SK-N-SH (cell line): Measurements from ENCODE around the gene SOX13. TPM values are rescaled to one million over a fixed set of nuclear protein-coding genes. Genes with fewer than 3 reads are reported as not detected.
"Not testable (repeated sequence)": the region's sequence is repeated elsewhere in the genome, so short reads cannot be mapped to it uniquely, and the experiment has no call there.

Source experiments
- CTCF ChIA-PET: fragments of 300-600, 350-600 bp; formaldehyde crosslinking; extraction: SDS; loops from one replicate; lab custom pipeline; 2021; lab: Yijun Ruan, JAX
- POLR2A ChIA-PET: fragments of 350-600 bp; sonication (Branson Sonifier 250); formaldehyde crosslinking; extraction: SDS; loops from one replicate; lab custom pipeline; 2020; ENCODE audit warnings: antibody characterized with exemption, inconsistent platforms; lab: Yijun Ruan, JAX
- DNase-seq: peaks from one replicate; pipeline ENCODE4 v3.0.0; 2012
- H2AFZ ChIP-seq: fragments of 200-600 bp; sonication (generic); 2 replicates; pipeline ENCODE4 v1.8.1; 2016; ENCODE audit warnings: antibody characterized with exemption, mild to moderate bottlenecking, low read depth
- H3F3A ChIP-seq: fragments of 200-600 bp; sonication (generic); replicated peaks from 2 replicates; pipeline ENCODE3; 2016; ENCODE audit warnings: antibody characterized with exemption, mild to moderate bottlenecking; ENCODE audit not compliant: insufficient read depth
- H3K27ac ChIP-seq, 2 experiments: fragments of 200-500 bp in 1 of 2; fragments of 200-600 bp in 1 of 2; sonication (Bioruptor generic) in 1 of 2; sonication (generic), shearing (Covaris generic) in 1 of 2; 2 replicates each; pipeline versions ENCODE4 v1.5.1 to v1.6.1; 2014 to 2016; ENCODE audit warnings: low read depth in 2 of 2, inconsistent platforms in 1 of 2, low read length in 1 of 2, mild to moderate bottlenecking in 1 of 2, mixed read lengths in 1 of 2
- H3K27me3 ChIP-seq: fragments of 200-600 bp; sonication (generic), shearing (Covaris generic); 2 replicates; pipeline ENCODE4 v1.6.1; 2016; ENCODE audit warnings: mixed run types; ENCODE audit not compliant: insufficient read depth
- H3K36me3 ChIP-seq, 2 experiments: fragments of 200-500 bp in 1 of 2; fragments of 200-600 bp in 1 of 2; sonication (Bioruptor generic) in 1 of 2; sonication (generic) in 1 of 2; replicated peaks in 1 of 2; 2 replicates each; pipeline versions ENCODE3 to v1.5.1; 2014 to 2016; ENCODE audit warnings: low read length in 1 of 2, mild to moderate bottlenecking in 1 of 2; ENCODE audit not compliant: insufficient read depth in 2 of 2, control insufficient read depth in 1 of 2
- H3K4me1 ChIP-seq, 2 experiments: fragments of 200-500 bp in 1 of 2; fragments of 200-600 bp in 1 of 2; sonication (Bioruptor generic) in 1 of 2; sonication (generic), shearing (Covaris generic) in 1 of 2; 2 replicates each; pipeline versions ENCODE4 v1.5.1 to v1.6.1; 2014 to 2016; ENCODE audit warnings: low read depth in 1 of 2, low read length in 1 of 2, mixed run types in 1 of 2; ENCODE audit not compliant: insufficient read depth in 2 of 2, control insufficient read depth in 1 of 2
- H3K4me2 ChIP-seq: fragments of 200-600 bp; sonication (generic), shearing (Covaris generic); 2 replicates; pipeline ENCODE4 v1.6.1; 2017; ENCODE audit warnings: mixed run types
- H3K4me3 ChIP-seq, 2 experiments: fragments of 200-500 bp in 1 of 2; fragments of 200-600 bp in 1 of 2; sonication (Bioruptor generic) in 1 of 2; sonication (generic), shearing (Covaris generic) in 1 of 2; 2 replicates each; pipeline versions ENCODE4 v1.5.1 to v1.8.1; 2014 to 2016; ENCODE audit warnings: low read depth in 2 of 2, inconsistent platforms in 1 of 2, low read length in 1 of 2, mild to moderate bottlenecking in 1 of 2, mixed read lengths in 1 of 2, moderate library complexity in 1 of 2
- H3K79me2 ChIP-seq: fragments of 200-600 bp; sonication (generic); 2 replicates; pipeline ENCODE4 v1.8.1; 2017; ENCODE audit warnings: mild to moderate bottlenecking; ENCODE audit not compliant: insufficient read depth
- H3K9ac ChIP-seq: fragments of 200-600 bp; sonication (generic); 2 replicates; pipeline ENCODE4 v1.6.1; 2017; ENCODE audit warnings: mixed run types
- H3K9me2 ChIP-seq: fragments of 200-600 bp; sonication (generic); 2 replicates; pipeline ENCODE4 v1.6.1; 2017; ENCODE audit warnings: mixed run types
- H3K9me3 ChIP-seq: fragments of 200-600 bp; sonication (generic); 2 replicates; pipeline ENCODE4 v1.6.1; 2017; ENCODE audit warnings: mixed run types, mild to moderate bottlenecking, moderate library complexity
- H4K20me1 ChIP-seq: fragments of 200-600 bp; sonication (generic); 2 replicates; pipeline ENCODE4 v1.6.1; 2017; ENCODE audit warnings: mild to moderate bottlenecking, mixed run types; ENCODE audit not compliant: insufficient read depth
- EZH2phosphoT487 ChIP-seq: fragments of 200-600 bp; sonication (generic); IDR thresholded peaks from 2 replicates; pipeline ENCODE4 v1.6.1; 2017; ENCODE audit warnings: low read depth, mixed run types, mild to moderate bottlenecking, antibody characterized with exemption, moderate library complexity, borderline replicate concordance
- FOXJ3 ChIP-seq: sonication (generic); formaldehyde crosslinking; IDR thresholded peaks from 2 replicates; pipeline ENCODE4 v1.5.1; 2020; ENCODE audit warnings: mild to moderate bottlenecking, missing genetic modification reagents
- FOXM1 ChIP-seq: IDR thresholded peaks from 2 replicates; pipeline ENCODE4 v1.4.0; 2012; ENCODE audit warnings: low read depth, mild to moderate bottlenecking
- MAX ChIP-seq: IDR thresholded peaks from 2 replicates; pipeline ENCODE4 v1.4.0; 2012; ENCODE audit warnings: low read depth
- MEF2A ChIP-seq: IDR thresholded peaks from 2 replicates; pipeline ENCODE4 v1.4.0; 2012; ENCODE audit warnings: low read depth, borderline replicate concordance
- NFIC ChIP-seq: IDR thresholded peaks from 2 replicates; pipeline ENCODE4 v1.4.0; 2012; ENCODE audit warnings: borderline replicate concordance
- RAD21 ChIP-seq: IDR thresholded peaks from 2 replicates; pipeline ENCODE4 v1.6.1; 2012; ENCODE audit warnings: mild to moderate bottlenecking, low read length
- TAF1 ChIP-seq: IDR thresholded peaks from 2 replicates; pipeline ENCODE4 v1.6.1; 2012; ENCODE audit warnings: low read depth, mild to moderate bottlenecking, low read length, moderate library complexity, borderline replicate concordance
- TCF12 ChIP-seq: IDR thresholded peaks from 2 replicates; pipeline ENCODE4 v1.4.0; 2012
- WGBS: methylation state at CpG from one replicate; pipeline ENCODE4 v1.1.6; 2017; ENCODE audit warnings: low lambda C conversion rate; 5-methylcytosine and 5-hydroxymethylcytosine counted together
- polyA plus RNA-seq, 3 experiments: library from polyadenylated mRNA; depleted of rRNA; stranded (reverse); fragments of >200 nt; gene quantifications; 2 replicates each; pipeline ENCODE4 v1.2.3, GENCODE V29; 2012
- TF ChIP-seq, protein P1 (sequence below): fragments of 200-600 bp; sonication (generic); IDR thresholded peaks from 2 replicates; pipeline ENCODE4 v1.6.1; 2017; ENCODE audit warnings: antibody characterized with exemption, mild to moderate bottlenecking, moderate library complexity

The SOX13 gene
- polyA plus RNA-seq, 1 of the 3 experiments (the other 2 are of a cell fraction), result 10.6 TPM

GRCh38 chr1:204089044-204089751 lies 16.3 kb downstream of the SOX13 start:
- no peaks in the 10 kb centered on the region for H3K36me3 ChIP-seq
- H3K4me3 ChIP-seq, result no peak overlapping the region
- H3K4me1 ChIP-seq, result peaks cover 0 to 30% of the 10 kb centered on the region in 2 experiments; a peak in 1 of 4 replicates
- no peak overlapping the region for H3K4me2 ChIP-seq
- H3K9me2 ChIP-seq, result no peaks in the 10 kb centered on the region
- ChIA-PET CTCF (interaction anchor here (1.0 kb wide), 1 partner anchor 63 kb away, joined by 4 read pairs; no protein-coding TSS in a partner anchor), POLR2A (no interaction called here)
- H4K20me1 ChIP-seq, result no peaks in the 10 kb centered on the region
- H3F3A ChIP-seq, result no peaks in the 10 kb centered on the region
- no peaks in the 10 kb centered on the region for H3K9me3 ChIP-seq
- H3K9ac ChIP-seq, result no peak overlapping the region
- no peaks in the 10 kb centered on the region; the same call in 1 of the 2 replicates for H3K79me2 ChIP-seq
- no peak for DNase-seq
- H3K27ac ChIP-seq, result no peak overlapping the region
- H3K27me3 ChIP-seq, result no peaks in the 10 kb centered on the region
- 82% methylated on average over 14 of the region's 15 CpGs for WGBS
- H2AFZ ChIP-seq, result no peak overlapping the region
- TF ChIP-seq RAD21 (no peak), TAF1 (no peak), NFIC (no peak), FOXM1 (no peak), EZH2phosphoT487 (no peak), TCF12 (no peak), FOXJ3 (no peak)

GRCh38 chr1:204090132-204090531 lies 17.2 kb downstream of the SOX13 start:
- CTCF ChIA-PET, result interaction anchor here (0.8 to 1.0 kb wide), 2 partner anchors 9 to 64 kb away, joined by 3 to 4 read pairs; no protein-coding TSS in a partner anchor
- H3K36me3 ChIP-seq, H3K4me3 ChIP-seq, H3K79me2 ChIP-seq, H3K9me3 ChIP-seq, H3F3A ChIP-seq, H4K20me1 ChIP-seq, H3K9ac ChIP-seq, H3K27ac ChIP-seq, H3K4me2 ChIP-seq, H3K27me3 ChIP-seq, H2AFZ ChIP-seq, DNase-seq, POLR2A ChIA-PET, H3K9me2 ChIP-seq: not testable (repeated sequence)
- WGBS, result 97% methylated on average over 3 of the region's 3 CpGs
- peaks cover 0 to 29% of the 10 kb centered on the region in 2 experiments; a peak in 1 of 4 replicates for H3K4me1 ChIP-seq

GRCh38 chr1:204091066-204091465 lies 18.2 kb downstream of the SOX13 start:
- H3K4me2 ChIP-seq, result no peak overlapping the region
- no peak overlapping the region for H3K27ac ChIP-seq
- H3K9me3 ChIP-seq, result no peaks in the 10 kb centered on the region
- no peak overlapping the region for H3K9ac ChIP-seq
- H3K36me3 ChIP-seq, result no peaks in the 10 kb centered on the region
- H3K9me2 ChIP-seq, result no peaks in the 10 kb centered on the region
- CTCF ChIA-PET, result interaction anchor here (0.9 kb wide), 1 partner anchor 26 kb away, joined by 3 read pairs; no protein-coding TSS in a partner anchor
- no peaks in the 10 kb centered on the region for H3F3A ChIP-seq
- no peak for DNase-seq
- no peak overlapping the region for H3K4me3 ChIP-seq
- POLR2A ChIA-PET, result interaction anchor here (0.6 kb wide), 1 partner anchor 279 kb away, joined by 3 read pairs; no protein-coding TSS in a partner anchor
- no peaks in the 10 kb centered on the region for H3K27me3 ChIP-seq
- no peaks in the 10 kb centered on the region; the same call in 1 of the 2 replicates for H3K79me2 ChIP-seq
- H2AFZ ChIP-seq, result no peak overlapping the region
- peaks cover 0 to 31% of the 10 kb centered on the region in 2 experiments; a peak in 1 of 4 replicates for H3K4me1 ChIP-seq
- WGBS, result 89% methylated on average over 7 of the region's 7 CpGs
- no peaks in the 10 kb centered on the region for H4K20me1 ChIP-seq
- TF ChIP-seq MEF2A, result no peak
- no peak for TF ChIP-seq RAD21
- TF ChIP-seq, protein P1, sequence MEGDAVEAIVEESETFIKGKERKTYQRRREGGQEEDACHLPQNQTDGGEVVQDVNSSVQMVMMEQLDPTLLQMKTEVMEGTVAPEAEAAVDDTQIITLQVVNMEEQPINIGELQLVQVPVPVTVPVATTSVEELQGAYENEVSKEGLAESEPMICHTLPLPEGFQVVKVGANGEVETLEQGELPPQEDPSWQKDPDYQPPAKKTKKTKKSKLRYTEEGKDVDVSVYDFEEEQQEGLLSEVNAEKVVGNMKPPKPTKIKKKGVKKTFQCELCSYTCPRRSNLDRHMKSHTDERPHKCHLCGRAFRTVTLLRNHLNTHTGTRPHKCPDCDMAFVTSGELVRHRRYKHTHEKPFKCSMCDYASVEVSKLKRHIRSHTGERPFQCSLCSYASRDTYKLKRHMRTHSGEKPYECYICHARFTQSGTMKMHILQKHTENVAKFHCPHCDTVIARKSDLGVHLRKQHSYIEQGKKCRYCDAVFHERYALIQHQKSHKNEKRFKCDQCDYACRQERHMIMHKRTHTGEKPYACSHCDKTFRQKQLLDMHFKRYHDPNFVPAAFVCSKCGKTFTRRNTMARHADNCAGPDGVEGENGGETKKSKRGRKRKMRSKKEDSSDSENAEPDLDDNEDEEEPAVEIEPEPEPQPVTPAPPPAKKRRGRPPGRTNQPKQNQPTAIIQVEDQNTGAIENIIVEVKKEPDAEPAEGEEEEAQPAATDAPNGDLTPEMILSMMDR, result no peak
- TF ChIP-seq MAX, result no peak
